Peyer's patch (tissue), 4 donors: Measurements from ENCODE around the gene ANO2. TPM values are rescaled to one million over a fixed set of nuclear protein-coding genes. Genes with fewer than 3 reads are reported as not detected.

ENCODE experiments used
- DNase-seq, 3 donors: peaks; one replicate each; pipeline ENCODE4 v3.0.0-alpha.2; 2017 to 2019
- H3K27ac ChIP-seq, 4 donors: fragments of 200-600 bp; sonication (generic); one replicate each; pipeline ENCODE4 v1.5.1; 2016 to 2019
- H3K27me3 ChIP-seq, 2 donors: fragments of 200-600 bp; sonication (generic); one replicate each; pipeline ENCODE4 v1.5.1; 2019
- H3K36me3 ChIP-seq, 3 donors: fragments of 200-600 bp; sonication (generic); one replicate each; pipeline ENCODE4 v1.5.1; 2016 to 2019
- H3K4me1 ChIP-seq, 4 donors: fragments of 200-600 bp; sonication (generic); one replicate each; pipeline ENCODE4 v1.5.1; 2016 to 2019
- H3K4me3 ChIP-seq, 4 donors: fragments of 200-600 bp; sonication (generic); 1 replicate in 3 of 4; 2 replicates in 1 of 4; pipeline ENCODE4 v1.5.1; 2016 to 2019; ENCODE audit warnings: mild to moderate bottlenecking in 1 of 4
- H3K9me3 ChIP-seq, 4 donors: fragments of 200-600 bp; sonication (generic); one replicate each; pipeline ENCODE4 v1.5.1; 2016 to 2019; ENCODE audit warnings: mild to moderate bottlenecking in 1 of 4
- CTCF ChIP-seq, 6 experiments: fragments of 450-650 bp in 4 of 6; fragments of 200-600 bp in 2 of 6; sonication (generic) in 1 of 6; IDR thresholded peaks; one replicate each; pipeline ENCODE4 v1.5.1; 2017 to 2019; ENCODE audit warnings: antibody characterized with exemption in 6 of 6, mild to moderate bottlenecking in 3 of 6, moderate library complexity in 1 of 6
- POLR2A ChIP-seq, 2 donors: fragments of 450-650 bp; IDR thresholded peaks; one replicate each; pipeline ENCODE4 v1.5.1; 2017; ENCODE audit warnings: antibody characterized with exemption in 2 of 2, mild to moderate bottlenecking in 2 of 2, moderate library complexity in 2 of 2
- total RNA-seq, 4 donors: library from RNA; depleted of rRNA; stranded (reverse); fragments of >200 nt; gene quantifications; one replicate each; pipeline ENCODE4 v1.1.0, GENCODE V29; 2016

Gene ANO2
- total RNA-seq, 4 donors from 2014 or later, result 0.53 to 23.9 (median 5.8) TPM

- no peak for DNase-seq
- no peaks in the 10 kb centered on the region for H3K27me3 ChIP-seq
- H3K36me3 ChIP-seq, result no peaks in the 10 kb centered on the region
- H3K27ac ChIP-seq, result no peak overlapping the region
- TF ChIP-seq CTCF (IDR thresholded peaks at IDR 0.05), result no peak
- TF ChIP-seq POLR2A (IDR thresholded peaks at IDR 0.05), result no peak
- H3K4me3 ChIP-seq, result no peak overlapping the region
- H3K4me1 ChIP-seq, result no peaks in the 10 kb centered on the region
- H3K9me3 ChIP-seq, result no peaks in the 10 kb centered on the region
Measured at GRCh38 chr12:5960783-5961182, 15.7 kb upstream of the ANO2 start.

GRCh38 chr12:5956987-5957386, 11.9 kb upstream of the ANO2 start:
- no peak overlapping the region for H3K27ac ChIP-seq
- no peak for DNase-seq
- H3K4me3 ChIP-seq, result no peak overlapping the region
- H3K27me3 ChIP-seq, result no peaks in the 10 kb centered on the region
- H3K4me1 ChIP-seq, result no peaks in the 10 kb centered on the region
- no peaks in the 10 kb centered on the region for H3K9me3 ChIP-seq
- no peaks in the 10 kb centered on the region for H3K36me3 ChIP-seq
- TF ChIP-seq POLR2A (IDR thresholded peaks at IDR 0.05) (no peak), CTCF (IDR thresholded peaks at IDR 0.05) (no peak)

- Histone ChIP-seq H3K27ac (no peak overlapping the region), H3K4me3 (no peak overlapping the region), H3K9me3 (no peaks in the 10 kb centered on the region), H3K4me1 (no peaks in the 10 kb centered on the region), H3K36me3 (no peaks in the 10 kb centered on the region), H3K27me3 (no peaks in the 10 kb centered on the region)
- no peak for DNase-seq
- TF ChIP-seq POLR2A (IDR thresholded peaks at IDR 0.05), result no peak
- TF ChIP-seq CTCF (IDR thresholded peaks at IDR 0.05), result no peak
Measured at GRCh38 chr12:5954661-5955060, 9.6 kb upstream of the ANO2 start.

GRCh38 chr12:5953835-5954586, 9.0 kb upstream of the ANO2 start:
- H3K36me3 ChIP-seq, result no peaks in the 10 kb centered on the region
- no peak overlapping the region for H3K4me3 ChIP-seq
- no peaks in the 10 kb centered on the region for H3K27me3 ChIP-seq

GRCh38 chr12:5952031-5952430, 7.0 kb upstream of the ANO2 start:
- Histone ChIP-seq H3K4me1 (no peaks in the 10 kb centered on the region), H3K4me3 (no peak overlapping the region), H3K27ac (no peak overlapping the region), H3K36me3 (no peaks in the 10 kb centered on the region), H3K27me3 (no peaks in the 10 kb centered on the region), H3K9me3 (no peaks in the 10 kb centered on the region)
- DNase-seq, result no peak
- TF ChIP-seq CTCF (IDR thresholded peaks at IDR 0.05) (no peak), POLR2A (IDR thresholded peaks at IDR 0.05) (no peak)

More at GRCh38 chr12:5953835-5954586, 9.0 kb upstream of the ANO2 start:
- H3K9me3 ChIP-seq, result no peaks in the 10 kb centered on the region
- no peak for TF ChIP-seq CTCF (IDR thresholded peaks at IDR 0.05)
- no peak for TF ChIP-seq POLR2A (IDR thresholded peaks at IDR 0.05)
- no peak overlapping the region for H3K27ac ChIP-seq
- DNase-seq, result no peak
- no peaks in the 10 kb centered on the region for H3K4me1 ChIP-seq
